ENCODE data around the gene AIRE.
"Not testable (repeated sequence)": the region's sequence is repeated elsewhere in the genome, so short reads cannot be mapped to it uniquely, and the experiment has no call there.

AIRE gene

GRCh38 chr21:44285138-44285992 lies at the start of gene AIRE:
TSS of gene AIRE (plus strand) at chr21:44285876. CDS start at chr21:44286007, 131 bp downstream.
- no peaks in the 10 kb centered on the region for H3K36me3 ChIP-seq
- no peaks in the 10 kb centered on the region for H3K9me3 ChIP-seq (replicated peaks in 1 of 11)
- peaks cover 0 to 6% (median 0%) of the 10 kb centered on the region in 11 experiments; a peak in 1 of 22 replicates for H3K27me3 ChIP-seq
- H3K9ac ChIP-seq, result peak within 1 kb of the TSS in 2 of 11 experiments; percentile 9 to 33; a peak in 1 of 22 replicates
- no peak for TF ChIP-seq Cebpa-rat (IDR thresholded peaks at IDR 0.05)
- no peak within 1 kb of the TSS for H3K4me3 ChIP-seq
- peaks cover 18 to 71% (median 66%) of the 10 kb centered on the region in 10 experiments for H3K4me1 ChIP-seq
- H3K27ac ChIP-seq, result no peak within 1 kb of the TSS
- peaks cover 0 to 9% (median 0%) of the 10 kb centered on the region in 11 experiments; a peak in 2 of 22 replicates for H4K20me1 ChIP-seq
- H3K4me2 ChIP-seq, result peak within 1 kb of the TSS in 9 of 11 experiments; percentile 61 to 89 (median 74); a peak in 18 of 22 replicates

DNA sequence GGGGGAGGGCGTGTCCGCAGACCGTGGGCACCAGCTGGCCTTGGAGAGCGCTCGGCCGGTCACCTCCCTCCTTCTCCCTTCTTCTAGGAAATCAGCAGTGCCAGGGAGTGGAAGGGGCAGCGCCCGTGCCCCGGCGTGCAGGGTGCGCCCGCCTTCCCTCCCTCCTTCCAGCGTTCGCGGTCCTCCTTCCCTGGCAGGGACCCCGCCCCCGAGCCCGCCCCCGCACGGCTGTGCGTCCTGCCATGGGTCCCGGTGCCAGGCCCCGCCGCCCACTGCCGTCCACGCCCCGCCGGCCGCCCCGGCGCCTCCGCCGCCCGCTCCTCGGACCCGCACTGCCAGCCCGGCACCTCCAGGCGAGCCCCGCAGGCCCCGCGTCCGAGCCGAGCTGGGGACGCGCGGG lies 45.3 kb upstream of the AIRE start:
- H3K27me3 ChIP-seq; H3K27ac ChIP-seq; H3K9ac ChIP-seq; H3K36me3 ChIP-seq; H3K9me3 ChIP-seq (replicated peaks in 1 of 11); H4K20me1 ChIP-seq; H3K4me1 ChIP-seq; H3K4me3 ChIP-seq; H3K4me2 ChIP-seq: not testable (repeated sequence)

DNA sequence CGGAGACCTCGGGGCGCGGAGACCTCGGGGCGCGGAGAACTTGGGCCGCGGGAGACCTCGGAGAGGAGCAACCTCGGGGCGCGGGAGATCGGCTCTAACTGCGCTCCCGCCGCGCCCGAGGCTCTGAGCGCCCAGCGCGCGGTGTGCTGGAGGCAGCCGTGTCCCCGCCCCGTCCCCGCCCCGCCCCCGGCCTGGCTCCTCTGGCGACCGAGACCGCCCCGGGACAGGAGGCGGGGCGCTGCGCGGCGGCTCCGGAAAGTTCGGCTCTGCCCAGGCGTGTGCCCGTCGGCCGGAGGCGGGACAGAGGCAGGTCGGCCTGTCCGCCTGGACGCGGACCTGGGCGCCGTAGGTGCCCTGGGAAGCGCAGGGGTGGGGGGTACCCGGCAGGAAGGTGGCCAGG lies 44.8 kb upstream of the AIRE start, which contains the start of gene ICOSLG:
TSS of gene ICOSLG (minus strand) at position 102 of the 400 bp plus-strand sequence. CDS start 126 bp downstream, outside the sequence.
- H3K27ac ChIP-seq; H3K4me3 ChIP-seq; H3K9me3 ChIP-seq (replicated peaks in 1 of 11); H3K36me3 ChIP-seq; H3K27me3 ChIP-seq; H4K20me1 ChIP-seq; H3K4me2 ChIP-seq; H3K4me1 ChIP-seq; H3K9ac ChIP-seq: not testable (repeated sequence)

DNA sequence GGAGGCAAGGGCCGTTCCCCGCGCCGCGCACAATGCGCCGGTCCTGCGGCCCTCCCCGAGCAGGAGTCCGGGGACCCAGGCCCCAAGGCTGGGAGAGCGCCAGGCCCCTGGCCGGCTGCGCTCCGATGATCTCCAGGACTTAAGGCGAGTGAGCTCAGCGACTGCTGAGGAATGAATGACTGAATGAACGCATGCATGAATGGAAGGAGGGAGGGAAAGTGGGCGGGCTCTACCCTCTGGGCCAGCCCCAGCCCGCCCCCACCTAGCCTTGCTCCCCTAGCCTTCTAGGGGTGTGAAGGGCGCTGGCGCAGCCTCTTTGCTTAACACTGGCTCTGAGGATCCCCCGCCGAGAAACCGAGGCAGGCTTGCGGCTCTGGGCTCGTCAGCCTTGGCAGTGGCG lies 44.4 kb upstream of the AIRE start:
- H3K4me3 ChIP-seq; H3K36me3 ChIP-seq; H3K4me1 ChIP-seq; H3K9me3 ChIP-seq (replicated peaks in 1 of 11); H3K27ac ChIP-seq; H3K27me3 ChIP-seq; H3K4me2 ChIP-seq; H3K9ac ChIP-seq; H4K20me1 ChIP-seq: not testable (repeated sequence)

- H3K27ac ChIP-seq; H3K36me3 ChIP-seq; H3K9ac ChIP-seq; H3K4me2 ChIP-seq; H3K4me3 ChIP-seq; H3K4me1 ChIP-seq; H3K9me3 ChIP-seq (replicated peaks in 1 of 11); H3K27me3 ChIP-seq; H4K20me1 ChIP-seq: not testable (repeated sequence)
Observed at GRCh38 chr21:44243980-44244379, 41.7 kb upstream of the AIRE start.

- not testable (repeated sequence) for H3K4me3 ChIP-seq; H3K4me2 ChIP-seq; H3K36me3 ChIP-seq; H3K9ac ChIP-seq; H3K4me1 ChIP-seq; H4K20me1 ChIP-seq; H3K27me3 ChIP-seq; H3K9me3 ChIP-seq (replicated peaks in 1 of 11); H3K27ac ChIP-seq
Observed at GRCh38 chr21:44247904-44248303, 37.8 kb upstream of the AIRE start.

DNA sequence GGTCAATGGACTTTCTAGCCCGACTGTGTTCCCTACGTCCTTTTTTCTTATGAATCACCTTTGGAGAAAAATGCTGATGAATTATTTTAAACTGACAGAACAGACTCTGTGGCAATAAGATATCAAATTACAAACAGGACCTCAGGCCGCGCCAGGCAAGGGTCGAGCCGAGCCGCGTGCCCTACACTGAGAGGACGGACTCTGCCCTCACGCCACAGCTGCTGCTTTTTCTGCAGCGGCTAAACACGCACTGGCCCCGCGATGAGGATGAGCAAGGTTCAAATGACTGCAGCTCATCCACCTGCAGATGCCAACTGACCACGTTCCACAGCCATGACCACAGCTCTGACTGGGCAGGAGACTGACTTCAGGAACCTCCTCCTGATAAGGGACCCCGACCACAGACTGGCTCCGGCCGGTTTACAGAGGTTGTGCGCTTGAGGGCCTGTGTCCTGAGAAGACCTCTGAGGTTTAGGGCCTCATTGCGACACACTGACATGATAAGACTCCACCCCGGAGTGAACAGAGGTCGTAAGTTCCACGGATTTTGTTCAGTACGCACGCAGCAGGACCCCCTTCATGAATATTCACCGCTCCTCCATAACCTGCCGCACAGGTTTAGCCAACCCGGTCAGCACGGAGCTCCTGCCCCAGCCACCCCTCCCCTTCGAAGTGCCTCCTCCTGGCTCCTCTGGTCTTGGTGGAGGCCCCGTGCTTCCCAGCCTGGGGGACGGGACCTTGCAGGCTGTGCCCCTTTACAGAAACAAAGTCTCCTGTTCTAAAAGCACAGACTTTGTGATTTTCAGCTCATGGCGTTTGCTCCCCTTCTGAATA lies 36.3 kb upstream of the AIRE start:
- H3K4me1 ChIP-seq, result peaks cover 4 to 11% (median 9%) of the 10 kb centered on the region in 10 experiments
- H3K36me3 ChIP-seq; H3K27ac ChIP-seq; H3K9me3 ChIP-seq (replicated peaks in 1 of 11); H4K20me1 ChIP-seq; H3K27me3 ChIP-seq; H3K4me2 ChIP-seq; H3K4me3 ChIP-seq; H3K9ac ChIP-seq: not testable (repeated sequence)

- H3K9me3 ChIP-seq (replicated peaks in 1 of 11), result no peaks in the 10 kb centered on the region
- peak overlapping the region; percentile 44 to 77 (median 66); a peak in 21 of 22 replicates for H3K4me2 ChIP-seq
- no peaks in the 10 kb centered on the region for H4K20me1 ChIP-seq
- H3K36me3 ChIP-seq, result no peaks in the 10 kb centered on the region
- H3K4me1 ChIP-seq, result peaks cover 8 to 36% (median 25%) of the 10 kb centered on the region in 10 experiments
- H3K4me3 ChIP-seq, result no peak overlapping the region
- TF ChIP-seq Cebpa-rat (IDR thresholded peaks at IDR 0.05), result no peak
- H3K9ac ChIP-seq, result peak overlapping the region in 1 of 11 experiments; percentile 18; a peak in 1 of 22 replicates
- H3K27me3 ChIP-seq, result no peaks in the 10 kb centered on the region
- peak overlapping the region in 2 of 11 experiments; percentile 7 to 15; a peak in 1 of 22 replicates for H3K27ac ChIP-seq
Observed at GRCh38 chr21:44253832-44254710, 31.6 kb upstream of the AIRE start.

GRCh38 chr21:44255511-44255981 lies 30.1 kb upstream of the AIRE start:
- Histone ChIP-seq H3K27me3 (no peaks in the 10 kb centered on the region), H3K4me3 (no peak overlapping the region)

More at GRCh38 chr21:44255511-44255981, 30.1 kb upstream of the AIRE start:
- Histone ChIP-seq H3K9me3 (replicated peaks in 1 of 11) (no peaks in the 10 kb centered on the region), H3K9ac (no peak overlapping the region), H4K20me1 (no peaks in the 10 kb centered on the region), H3K4me1 (peaks cover 16 to 36% (median 27%) of the 10 kb centered on the region in 10 experiments), H3K27ac (no peak overlapping the region), H3K4me2 (peak overlapping the region in 9 of 11 experiments; percentile 38 to 77 (median 63); a peak in 16 of 22 replicates), H3K36me3 (no peaks in the 10 kb centered on the region)
- no peak for TF ChIP-seq Cebpa-rat (IDR thresholded peaks at IDR 0.05)

All from BLaER1 treated with 17β-estradiol and CSF1 and Interleukin-3, amounts not matched to agents 10 nM and 100 nM (cell line).